Posterior cingulate gyrus (tissue), 11 donors: ENCODE measurements around the gene PLSCR2.
"Not testable (repeated sequence)": the region's sequence is repeated elsewhere in the genome, so short reads cannot be mapped to it uniquely, and the experiment has no call there.

Source experiments
- DNase-seq, 10 donors: peaks; one replicate each; pipeline versions ENCODE4 v3.0.0 to v3.0.0-alpha.2; 2020 to 2021; ENCODE audit warnings: mixed read lengths in 3 of 10
- intact Hi-C: fragments of 100-400 bp; cut with DNase I; formaldehyde crosslinking; loops from one replicate; pipeline ENCODE4 v1.15.1; 2023

The PLSCR2 gene, protein sequence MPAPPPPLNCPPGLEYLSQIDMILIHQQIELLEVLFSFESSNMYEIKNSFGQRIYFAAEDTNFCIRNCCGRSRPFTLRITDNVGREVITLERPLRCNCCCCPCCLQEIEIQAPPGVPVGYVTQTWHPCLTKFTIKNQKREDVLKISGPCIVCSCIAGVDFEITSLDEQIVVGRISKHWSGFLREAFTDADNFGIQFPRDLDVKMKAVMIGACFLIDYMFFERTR

DNA sequence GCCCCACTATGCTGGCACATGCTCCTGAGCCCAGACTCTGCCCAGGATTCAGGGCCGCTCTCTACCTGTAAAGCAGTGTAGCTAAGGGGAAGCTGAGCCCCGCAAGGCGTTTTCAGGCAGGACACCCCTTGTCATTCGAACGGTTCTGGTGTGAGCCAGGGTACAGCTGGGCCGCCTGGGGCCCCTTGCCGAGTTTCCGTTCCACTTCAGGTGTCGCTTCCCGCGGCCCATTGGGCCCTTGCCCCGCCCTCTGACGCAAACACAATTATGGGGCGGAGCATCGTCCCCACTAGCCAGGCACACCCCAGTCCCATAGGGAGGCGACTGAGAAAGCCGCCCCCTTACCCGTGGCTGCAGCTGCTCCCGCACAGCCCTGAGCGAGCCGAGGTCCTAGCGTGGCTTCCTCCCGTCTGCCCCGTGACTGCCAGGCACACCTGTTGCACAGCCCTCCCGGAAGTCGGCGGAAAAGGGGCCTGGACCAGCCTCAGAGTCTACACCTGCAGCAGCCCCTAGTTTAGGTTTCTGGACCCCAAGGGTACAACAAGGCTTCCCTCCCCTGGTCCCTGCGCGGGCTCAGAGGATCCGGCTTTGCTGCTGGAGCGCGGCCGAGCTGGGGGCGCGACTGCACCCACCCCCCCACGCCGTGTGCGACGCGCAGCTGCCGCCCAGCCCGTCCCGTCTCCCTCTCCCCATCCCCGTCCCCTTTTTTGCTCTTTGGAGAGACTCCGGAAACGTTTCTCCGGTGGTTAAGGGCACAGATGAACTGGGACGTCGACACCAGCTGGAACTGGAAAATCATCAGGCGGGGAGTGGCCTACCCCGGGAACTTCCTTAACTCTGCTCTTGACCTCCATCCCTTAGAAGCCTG is at the start of gene PLSCR2:
Gene PLSCR2 (minus strand): TSS at position 412 of the 868 bp plus-strand sequence. CDS start 9,657 bp downstream, outside the sequence.
- DNase-seq: peak in 5 of 10 donors; percentile 27 to 86 (median 63)
- intact Hi-C loops: no loop called here

DNA sequence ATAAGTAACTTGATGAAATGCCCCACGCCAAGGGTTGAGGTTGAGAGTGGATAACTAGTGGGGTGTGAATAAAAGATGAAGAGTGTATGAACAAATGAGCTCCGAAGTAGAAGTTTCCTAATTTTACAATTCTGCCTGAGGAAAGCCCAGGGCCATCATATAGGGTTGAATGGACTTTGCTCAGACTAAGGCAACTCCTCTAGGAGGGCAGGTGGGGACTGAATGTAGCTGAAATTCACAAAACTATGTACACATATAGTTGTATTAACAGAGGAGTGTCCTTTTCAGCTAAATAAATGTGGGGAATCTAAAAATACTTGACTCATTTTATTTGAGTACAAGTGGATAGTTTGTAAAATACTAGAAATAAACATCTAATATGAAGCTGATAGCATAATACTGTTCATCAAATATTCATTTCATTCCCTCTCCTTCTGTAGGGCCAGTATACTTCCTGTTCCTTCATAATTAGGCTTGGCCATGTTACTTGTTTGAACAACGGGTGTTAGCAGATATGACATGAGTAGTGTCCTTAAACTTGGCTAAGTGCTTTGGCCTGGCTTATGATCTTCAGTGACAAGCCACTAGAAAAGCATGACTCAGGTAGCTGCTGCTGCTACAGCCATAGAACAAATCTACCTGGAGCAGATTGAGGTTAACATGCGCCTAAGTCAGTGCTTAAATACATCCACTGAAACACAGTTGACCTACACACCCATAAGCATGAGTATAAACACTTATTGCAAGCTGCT is 48.5 kb upstream of the PLSCR2 start:
- DNase-seq: no peak
- intact Hi-C loops: no loop called here

DNA sequence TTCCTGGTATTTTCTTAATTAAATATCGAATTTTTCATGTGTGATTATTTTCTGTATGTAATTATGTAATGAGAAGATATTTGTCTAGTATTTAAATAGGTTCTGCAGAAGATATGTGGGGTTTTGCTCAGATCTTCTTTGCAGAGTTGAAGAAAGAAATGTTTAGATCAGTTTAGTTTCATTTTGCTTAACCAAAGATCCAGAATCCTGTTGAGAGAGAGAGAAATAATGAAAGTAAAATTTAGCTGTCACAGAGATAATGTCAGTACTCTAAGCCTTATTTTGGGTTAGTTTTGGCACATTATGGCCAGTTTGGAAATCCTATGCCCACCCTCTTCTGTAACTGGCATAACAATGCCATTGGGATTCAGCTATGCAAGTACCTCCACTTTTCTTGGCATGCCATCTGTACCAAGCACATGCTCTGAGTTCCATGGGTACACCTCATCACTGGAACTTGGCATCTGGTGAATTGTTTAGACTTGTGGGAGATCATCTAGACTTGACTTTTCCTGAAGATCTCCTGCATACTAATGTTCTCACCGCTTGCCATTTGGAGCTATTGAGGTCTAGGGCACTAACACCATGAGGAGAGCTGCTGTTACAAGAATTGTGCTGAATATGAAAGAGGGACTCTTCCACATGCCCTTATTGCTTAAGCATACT is 44.2 kb upstream of the PLSCR2 start:
- no peak for DNase-seq

DNA sequence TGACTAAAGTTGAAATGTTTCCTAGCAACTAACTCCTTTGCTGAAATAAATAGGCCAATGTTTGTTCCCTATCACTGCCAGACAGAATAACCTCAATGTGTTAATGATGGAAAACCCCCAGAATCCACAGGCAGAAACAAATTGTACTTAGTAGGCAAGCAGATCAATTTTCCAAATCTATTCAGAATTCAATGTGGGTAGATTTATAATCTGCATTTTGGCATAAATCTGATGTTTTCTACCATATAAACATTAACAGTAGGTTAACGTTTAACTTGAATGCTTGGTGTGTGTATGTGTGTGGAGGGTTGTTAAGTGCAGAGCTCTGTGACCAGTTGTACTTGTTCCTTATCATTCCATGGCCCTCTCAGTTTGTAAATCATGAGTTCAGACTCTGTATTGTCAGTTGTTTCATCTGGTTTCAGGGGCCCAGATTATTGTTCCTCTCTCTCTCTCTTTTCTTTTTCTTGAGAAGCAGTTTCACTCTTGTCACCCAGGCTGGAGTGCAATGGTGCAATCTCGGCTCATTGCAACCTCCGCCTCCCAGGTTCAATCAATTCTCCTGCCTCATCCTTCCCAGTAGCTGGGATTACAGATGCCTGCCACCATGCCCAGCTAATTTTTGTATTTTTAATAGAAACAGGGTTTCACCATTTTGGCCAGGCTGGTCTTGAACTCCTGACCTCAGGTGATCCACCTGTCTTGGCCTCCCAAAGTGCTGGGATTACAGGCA is 42.2 kb upstream of the PLSCR2 start:
- intact Hi-C loops: no loop called here
- DNase-seq: no peak

More for the DNA sequence above, 44.2 kb upstream of the PLSCR2 start:
- intact Hi-C loops: no loop called here

DNA sequence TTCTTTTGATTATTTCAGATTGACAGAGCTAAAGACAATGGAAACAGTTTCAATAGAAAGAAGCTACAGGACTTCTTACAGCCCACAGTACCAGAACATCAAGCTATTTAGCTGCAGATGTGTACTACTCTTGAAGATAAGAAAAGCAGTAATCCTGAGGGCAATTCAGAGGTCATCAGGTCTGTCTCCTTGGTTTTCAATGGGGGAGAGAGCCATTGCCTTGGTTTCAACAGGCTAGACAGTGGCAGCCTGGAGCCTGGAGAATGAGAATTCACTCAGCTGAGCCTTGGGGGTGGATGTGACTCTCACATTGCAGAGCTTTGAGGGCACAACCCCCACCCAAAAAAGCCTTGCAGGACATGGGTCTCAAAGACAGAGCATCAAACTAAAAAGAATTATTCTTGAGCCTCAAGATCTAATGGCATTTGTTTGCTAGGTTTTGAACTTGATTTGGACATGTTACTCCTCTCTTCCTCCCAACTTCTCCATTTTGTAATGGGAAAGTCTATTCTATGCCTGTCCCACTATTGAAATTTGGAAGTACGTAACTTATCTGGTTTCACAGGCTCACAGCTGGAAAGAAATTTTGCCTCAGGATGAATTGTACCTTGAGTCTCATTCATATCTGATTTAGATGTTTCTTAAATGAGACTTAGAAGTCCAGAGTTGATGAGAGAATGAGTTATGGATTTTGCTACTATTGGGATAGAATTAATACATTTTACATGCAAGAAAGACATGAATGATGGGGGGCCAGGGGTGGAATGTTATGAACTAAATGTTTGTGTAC is 38.2 kb upstream of the PLSCR2 start:
- DNase-seq: no peak
- intact Hi-C loops: no loop called here

DNA sequence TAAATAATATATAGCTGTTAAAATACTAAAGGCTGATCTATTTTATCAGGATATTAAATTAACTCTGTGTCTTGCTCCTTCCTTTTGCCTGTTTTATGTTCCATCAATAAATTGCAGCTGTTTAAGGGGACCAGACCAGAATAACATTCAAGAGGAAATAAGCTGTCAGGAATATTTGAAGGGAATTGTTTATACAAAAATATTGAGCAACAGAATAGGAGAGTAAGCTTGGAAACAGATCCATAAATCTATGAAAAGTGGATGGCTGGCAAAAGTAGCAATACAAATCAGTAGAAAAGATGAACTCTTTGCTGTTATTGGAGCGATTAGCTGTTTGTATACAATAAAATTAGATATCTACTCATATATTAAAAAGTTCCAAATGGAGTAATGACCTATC is 36.2 kb upstream of the PLSCR2 start:
- intact Hi-C loops: no loop called here
- DNase-seq: no peak

DNA sequence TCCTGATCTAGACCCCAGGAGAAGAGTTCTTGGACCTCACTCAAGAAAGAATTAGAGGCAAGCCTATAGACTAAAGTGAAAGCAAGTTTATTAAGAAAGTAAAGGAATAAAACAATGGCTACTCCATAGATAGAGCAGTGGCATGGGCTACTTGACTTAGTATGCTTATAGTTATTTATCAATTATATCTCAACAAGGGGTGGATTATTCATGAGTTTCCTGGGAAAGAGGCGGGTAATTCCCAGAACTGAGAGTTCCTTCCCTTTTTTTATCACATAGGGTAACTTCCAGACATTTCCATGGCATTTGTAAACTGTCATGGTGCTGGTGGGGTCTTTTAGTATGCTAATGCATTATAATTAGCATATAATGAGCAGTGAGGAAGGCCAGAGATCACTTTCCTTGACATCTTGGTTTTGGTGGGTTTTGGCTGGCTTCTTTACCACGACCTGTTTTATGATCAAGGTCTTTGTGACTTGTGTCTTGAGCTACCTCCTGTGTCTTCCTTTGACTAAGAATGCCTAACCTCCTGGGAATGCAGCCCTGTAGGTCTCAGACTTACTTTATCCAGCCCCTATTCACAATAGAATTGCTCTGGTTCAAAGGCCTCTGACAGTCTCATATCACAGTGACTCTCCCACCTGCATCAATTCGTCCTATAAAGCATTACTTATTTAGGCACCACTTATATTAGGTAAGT is 35.3 kb upstream of the PLSCR2 start:
- intact Hi-C loops: no loop called here
- no peak for DNase-seq

DNA sequence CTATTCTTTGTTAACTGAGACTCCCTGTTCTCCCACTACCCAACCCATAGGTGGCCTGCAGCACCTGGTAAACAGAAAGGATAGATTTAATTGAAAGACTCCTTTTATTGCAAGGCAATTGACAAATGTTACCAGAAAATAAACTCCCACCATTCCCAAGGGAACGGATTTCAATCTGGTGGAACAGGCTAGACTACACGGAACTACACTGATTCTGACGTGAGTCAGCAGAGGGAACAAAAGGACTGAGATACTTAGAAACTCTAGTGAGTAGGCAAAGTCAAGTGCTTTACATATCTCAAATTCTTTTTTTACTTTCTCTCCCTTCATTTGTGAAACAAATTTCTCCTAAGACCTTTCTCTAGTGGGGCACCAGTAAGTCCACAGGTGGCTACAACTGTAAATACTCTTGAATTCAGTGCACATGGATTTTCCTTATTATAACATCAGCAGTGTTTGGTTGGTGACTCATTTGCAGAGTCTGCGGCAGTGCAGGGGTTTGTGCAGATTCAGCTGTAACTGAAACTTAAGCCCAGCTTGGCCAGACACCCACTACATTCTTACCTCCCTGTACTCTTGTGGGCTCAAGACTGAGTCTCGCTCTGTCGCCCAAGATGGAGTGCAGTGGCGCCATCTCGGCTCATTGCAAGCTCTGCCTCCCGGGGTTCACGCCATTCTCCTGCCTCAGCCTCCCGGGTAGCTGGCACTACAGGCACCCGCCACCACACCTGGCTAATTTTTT is 34.3 kb upstream of the PLSCR2 start:
- no peak for DNase-seq
- intact Hi-C loops: no loop called here

DNA sequence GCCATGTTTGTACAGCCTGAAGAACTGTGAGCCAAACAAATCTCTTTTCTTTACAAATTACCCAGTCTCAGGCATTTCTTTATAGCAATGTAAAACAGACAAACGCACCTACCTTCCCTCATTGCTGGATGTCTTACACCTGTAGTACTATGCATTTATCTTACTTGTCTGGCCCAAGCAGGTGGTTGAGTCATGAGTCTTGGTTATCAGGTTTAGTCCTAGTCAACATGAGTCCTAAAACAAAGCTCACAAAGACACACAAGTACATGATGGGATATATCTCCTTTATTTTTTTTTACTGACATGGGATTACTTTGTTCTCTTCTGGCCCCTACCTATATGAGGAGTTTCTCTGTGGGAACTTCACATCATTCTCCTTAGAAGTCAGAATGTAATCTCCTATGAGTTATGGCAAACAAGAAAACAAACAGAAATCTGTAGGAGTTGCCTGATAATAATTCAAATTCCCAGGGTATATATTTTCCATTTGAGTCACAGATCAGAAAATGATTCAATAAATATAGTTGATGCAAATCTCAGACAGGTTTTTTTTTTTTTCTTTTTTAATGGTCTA is 33.6 kb upstream of the PLSCR2 start:
- intact Hi-C loops: no loop called here
- no peak for DNase-seq

DNA sequence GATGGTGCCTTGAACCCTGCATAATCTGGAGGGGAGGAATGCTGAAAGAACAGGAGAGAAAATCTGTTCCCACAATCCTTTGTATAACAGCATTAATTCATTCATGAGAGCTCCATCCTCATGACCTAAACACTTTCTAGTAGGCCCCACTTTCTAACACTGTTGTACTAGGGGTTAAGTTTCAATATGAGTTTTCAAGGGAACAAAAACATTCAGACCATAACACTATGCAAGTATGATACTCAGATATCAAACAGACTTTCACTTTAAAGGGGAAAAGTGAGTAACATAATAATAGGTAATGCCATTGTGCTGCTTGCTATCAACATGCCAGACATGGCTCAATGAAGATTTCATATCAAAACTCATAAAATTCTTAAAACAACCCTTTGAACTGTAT is 32.4 kb upstream of the PLSCR2 start:
- DNase-seq: no peak
- intact Hi-C loops: no loop called here

DNA sequence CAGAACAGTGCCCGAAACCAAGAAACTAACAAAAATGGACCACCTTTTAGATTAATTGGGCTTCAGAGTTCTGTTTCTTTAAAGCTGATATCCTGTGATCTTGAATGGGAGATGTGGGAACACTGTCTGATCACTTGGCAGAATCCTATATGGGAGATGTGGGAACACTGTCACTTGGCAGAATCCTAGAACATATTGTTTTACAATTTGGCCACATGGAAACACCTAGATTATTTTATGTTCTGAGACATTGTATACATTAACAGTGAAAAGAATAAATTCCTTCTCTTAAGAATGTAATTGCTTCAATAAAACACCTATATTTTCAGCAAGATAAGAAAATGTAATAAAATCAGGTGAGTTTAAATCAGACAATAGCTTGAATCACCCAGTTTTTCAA is 30.3 kb upstream of the PLSCR2 start:
- no peak for DNase-seq
- intact Hi-C loops: no loop called here

DNA sequence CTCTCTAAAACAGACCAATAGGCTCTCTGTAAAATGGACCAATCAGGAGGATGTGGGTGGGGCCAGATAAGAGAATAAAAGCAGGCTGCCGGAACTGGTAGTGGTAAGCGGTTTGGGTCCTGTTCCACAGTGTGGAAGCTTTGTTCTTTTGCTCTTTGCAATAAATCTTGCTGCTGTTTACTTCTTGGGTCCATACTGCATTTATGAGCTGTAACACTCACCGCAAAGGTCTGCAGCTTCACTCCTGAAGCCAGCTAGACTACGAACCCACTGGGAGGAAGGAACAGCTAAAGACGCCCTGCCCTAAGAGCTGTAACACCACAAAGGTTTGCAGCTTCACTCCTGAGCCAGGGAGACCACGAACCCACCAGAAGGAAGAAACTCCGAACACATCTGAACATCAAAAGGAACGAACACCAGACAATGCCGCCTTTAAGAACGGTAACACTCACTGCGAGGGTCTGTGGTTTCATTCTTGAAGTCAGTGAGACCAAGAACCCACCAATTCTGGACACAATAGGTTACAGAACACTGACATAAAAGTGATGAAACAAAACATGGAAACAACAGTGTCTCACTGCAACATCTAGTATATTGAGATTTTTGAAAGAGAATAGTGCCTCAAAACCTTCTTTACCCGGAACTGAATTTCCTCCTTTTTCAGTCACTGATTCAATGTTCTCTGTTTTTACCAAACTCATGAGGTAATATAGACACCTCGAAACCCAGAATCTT is 28.8 kb upstream of the PLSCR2 start:
- intact Hi-C loops: no loop called here
- DNase-seq: no peak

DNA sequence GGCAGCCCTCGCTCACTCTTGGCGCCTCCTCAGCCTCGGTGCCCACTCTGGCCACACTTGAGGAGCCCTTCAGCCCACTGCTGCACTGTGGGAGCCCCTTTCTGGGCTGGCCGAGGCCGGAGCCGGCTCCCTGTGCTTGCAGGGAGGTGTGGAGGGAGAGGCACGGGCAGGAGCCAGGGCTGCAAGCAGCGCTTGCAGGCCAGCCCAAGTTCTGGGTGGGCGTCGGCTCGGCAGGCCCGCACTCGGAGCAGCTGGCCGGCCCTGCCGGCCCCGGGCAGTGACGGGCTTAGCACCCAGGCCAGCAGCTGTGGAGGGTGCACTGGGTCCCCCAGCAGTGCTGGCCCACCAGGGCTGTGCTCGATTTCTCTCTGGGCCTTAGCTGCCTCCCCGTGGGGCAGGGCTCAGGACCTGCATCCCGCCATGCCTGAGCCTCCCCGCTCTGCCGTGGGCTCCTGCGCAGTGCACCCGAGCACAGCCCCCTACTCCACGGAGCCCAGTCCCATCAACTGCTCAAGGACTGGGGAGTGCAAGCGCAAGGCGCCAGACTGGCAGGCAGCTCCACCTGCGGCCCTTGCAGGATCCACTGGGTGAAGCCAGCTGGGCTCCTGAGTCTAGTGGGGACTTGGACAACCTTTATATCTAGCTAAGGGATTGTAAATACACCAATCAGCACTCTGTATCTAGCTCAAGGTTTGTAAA is 27.9 kb upstream of the PLSCR2 start:
- DNase-seq: peak in 2 of 10 donors; percentile 63 to 77
- intact Hi-C loops: not testable (repeated sequence)

DNA sequence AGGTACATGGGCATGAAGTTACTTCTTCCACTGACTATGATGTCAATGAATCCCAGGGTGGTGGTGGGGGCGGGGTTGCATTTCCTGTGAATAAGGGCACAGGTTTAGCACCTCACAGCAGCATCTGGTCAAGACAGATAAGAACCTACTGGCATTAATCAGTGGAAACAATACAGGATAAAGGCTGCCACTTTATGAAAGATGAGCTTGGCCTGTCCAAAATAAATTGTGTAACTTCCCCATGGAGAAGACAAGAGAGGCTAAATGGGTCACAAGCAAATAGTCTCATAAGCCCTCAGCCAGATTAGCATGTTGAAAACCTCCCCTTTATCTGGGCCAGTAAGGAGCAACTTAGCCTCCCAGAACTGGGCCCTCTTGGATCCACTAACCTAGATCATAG is 27.4 kb upstream of the PLSCR2 start:
- intact Hi-C loops: no loop called here
- no peak for DNase-seq

DNA sequence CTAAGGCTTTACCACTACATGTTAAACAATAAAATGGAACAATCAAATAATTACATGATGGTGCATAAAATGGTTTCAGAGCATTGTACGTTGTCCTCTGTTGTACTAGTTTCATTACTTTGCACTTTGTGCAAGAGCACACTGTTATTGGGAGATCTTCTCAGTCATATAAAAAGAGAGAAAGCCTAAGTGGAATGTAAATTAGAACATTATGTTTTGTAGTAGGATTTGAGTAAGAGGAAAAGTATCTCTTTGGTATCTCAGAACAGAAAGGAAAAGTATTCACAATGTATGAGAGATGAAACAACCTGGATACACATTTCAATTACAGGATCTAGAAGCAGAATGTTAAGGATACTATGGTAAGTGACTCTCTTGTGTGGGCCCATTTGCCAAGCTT is 26.9 kb upstream of the PLSCR2 start:
- no peak for DNase-seq
- intact Hi-C loops: no loop called here

DNA sequence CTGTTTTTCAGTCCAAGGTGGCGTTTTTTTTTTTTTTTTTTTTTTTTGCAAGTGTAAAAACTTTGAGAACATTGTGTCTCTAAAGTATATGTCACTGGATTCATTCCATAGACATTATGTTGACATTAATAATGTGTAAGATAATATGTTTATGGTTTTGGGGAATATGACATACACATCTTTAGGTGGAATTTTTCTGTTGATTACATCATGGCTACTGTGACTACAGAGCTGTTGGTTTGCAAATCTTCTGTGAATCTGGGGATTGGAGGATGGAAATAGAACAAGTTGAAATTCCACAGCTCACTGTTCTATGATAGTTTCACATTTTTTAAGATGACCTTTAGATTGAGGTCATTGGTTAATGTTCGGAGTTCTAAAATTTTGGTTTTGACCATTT is 24.4 kb upstream of the PLSCR2 start:
- intact Hi-C loops: no loop called here
- DNase-seq: no peak
